NCI-H2107 (cell line): ENCODE measurements around the gene NOXO1.
"Not testable (repeated sequence)": the region's sequence is repeated elsewhere in the genome, so short reads cannot be mapped to it uniquely, and the experiment has no call there.

Experiments used
- DNase-seq: peaks from one replicate; lab custom pipeline; 2025; lab: John Stamatoyannopoulos, UW

NOXO1 gene

GRCh38 chr16:1981398-1981836, at the start of gene NOXO1:
TSS of gene NOXO1 (minus strand) at chr16:1981469. CDS start at chr16:1981179, 290 bp downstream.
- no peak for DNase-seq

- DNase-seq = no peak
Measured at GRCh38 chr16:2030036-2030435, 48.8 kb upstream of the NOXO1 start.

GRCh38 chr16:2029350-2029749, 48.1 kb upstream of the NOXO1 start:
- no peak for DNase-seq

GRCh38 chr16:2028620-2029220, 47.5 kb upstream of the NOXO1 start:
- DNase-seq = no peak

- DNase-seq = no peak
Measured at GRCh38 chr16:2028146-2028545, 46.9 kb upstream of the NOXO1 start.

- no peak for DNase-seq
Measured at GRCh38 chr16:2027024-2028010, 46.0 kb upstream of the NOXO1 start.

GRCh38 chr16:2026461-2027023, 45.3 kb upstream of the NOXO1 start, which contains the start of gene NHERF2:
TSS of gene NHERF2 (plus strand) at chr16:2026902. CDS start at chr16:2027006, 104 bp downstream.
- DNase-seq = no peak

GRCh38 chr16:2025878-2026460, 44.7 kb upstream of the NOXO1 start:
- DNase-seq = no peak

GRCh38 chr16:2025251-2025650, 44.0 kb upstream of the NOXO1 start:
- no peak for DNase-seq

GRCh38 chr16:2024032-2024420, 42.8 kb upstream of the NOXO1 start:
- no peak for DNase-seq

GRCh38 chr16:2023092-2024031, 42.1 kb upstream of the NOXO1 start:
- DNase-seq = peak; percentile 85

- no peak for DNase-seq
Measured at GRCh38 chr16:2022723-2023091, 41.4 kb upstream of the NOXO1 start.

GRCh38 chr16:2019921-2020831, 38.9 kb upstream of the NOXO1 start:
- no peak for DNase-seq

GRCh38 chr16:2019518-2019920, 38.2 kb upstream of the NOXO1 start, which contains the start of gene NPW:
TSS of gene NPW (plus strand) at chr16:2019785.
- DNase-seq = no peak

GRCh38 chr16:2016407-2016922, 35.2 kb upstream of the NOXO1 start:
- no peak for DNase-seq

- DNase-seq = no peak
Measured at GRCh38 chr16:2015947-2016208, 34.6 kb upstream of the NOXO1 start.

- no peak for DNase-seq
Measured at GRCh38 chr16:2015117-2015946, 34.1 kb upstream of the NOXO1 start.

- no peak for DNase-seq
Measured at GRCh38 chr16:2013527-2013926, 32.3 kb upstream of the NOXO1 start.

GRCh38 chr16:2011726-2012125, 30.5 kb upstream of the NOXO1 start:
- not testable (repeated sequence) for DNase-seq
